Activated CD4-positive, alpha-beta T cell treated with anti-CD3 and anti-CD28 coated beads for 4 hours (primary cell): ENCODE results near the gene CEACAM19.
"Not testable (repeated sequence)": the region's sequence is repeated elsewhere in the genome, so short reads cannot be mapped to it uniquely, and the experiment has no call there.

Source experiments
- DNase-seq, 2 donors: peaks; one replicate each; pipeline ENCODE4 v3.0.0-alpha.2; 2020

The CEACAM19 gene

GRCh38 chr19:44702551-44703176 lies 31.4 kb downstream of the CEACAM19 start:
- DNase-seq: no peak

DNA sequence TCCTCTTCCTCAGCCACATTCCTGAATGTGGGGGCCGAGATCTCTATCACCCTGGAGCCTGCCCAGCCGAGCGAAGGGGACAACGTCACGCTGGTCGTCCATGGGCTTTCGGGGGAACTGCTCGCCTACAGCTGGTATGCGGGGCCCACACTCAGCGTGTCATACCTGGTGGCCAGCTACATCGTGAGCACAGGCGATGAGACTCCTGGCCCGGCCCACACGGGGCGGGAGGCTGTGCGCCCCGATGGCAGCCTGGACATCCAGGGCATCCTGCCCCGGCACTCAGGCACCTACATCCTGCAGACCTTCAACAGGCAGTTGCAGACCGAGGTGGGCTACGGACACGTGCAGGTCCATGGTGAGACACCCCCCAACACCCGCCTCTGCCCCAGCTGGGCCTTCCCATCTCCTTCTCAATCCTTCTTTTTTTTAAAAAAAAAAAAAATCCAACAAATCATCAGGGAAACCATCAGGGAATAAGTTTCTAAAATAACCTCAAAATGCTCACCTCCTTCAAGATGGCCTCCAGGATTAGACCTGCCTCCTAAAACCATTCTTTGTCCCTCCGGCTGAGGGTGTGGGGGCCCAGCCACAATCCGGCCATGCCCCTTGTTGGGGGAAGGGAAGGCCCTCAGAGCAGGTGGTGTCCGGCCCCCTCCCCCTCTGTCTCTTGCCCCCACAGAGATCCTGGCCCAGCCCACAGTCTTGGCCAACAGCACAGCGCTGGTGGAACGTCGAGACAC lies 32.2 kb downstream of the CEACAM19 start:
- no peak for DNase-seq

DNA sequence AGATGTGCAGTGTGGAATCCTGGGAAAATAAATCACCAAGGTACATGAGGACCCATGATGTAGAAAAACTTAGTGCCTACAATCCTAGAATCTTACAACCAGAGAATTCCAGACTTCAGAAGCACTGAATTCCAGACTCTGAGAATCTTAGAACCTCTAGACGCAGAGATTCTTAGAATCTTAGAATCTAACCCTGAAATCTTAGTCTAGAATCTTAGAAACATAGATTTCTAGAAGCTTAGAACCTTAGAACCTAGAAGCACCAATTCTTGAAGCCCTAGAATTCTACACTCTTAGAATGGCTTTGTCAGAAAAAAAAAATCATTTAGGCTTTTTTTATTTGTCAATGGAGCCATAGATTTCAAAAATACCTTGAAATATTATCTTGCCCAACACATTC lies 33.7 kb downstream of the CEACAM19 start:
- no peak for DNase-seq

GRCh38 chr19:44705502-44706010 lies 34.3 kb downstream of the CEACAM19 start:
- DNase-seq: no peak

GRCh38 chr19:44706506-44707236 lies 35.4 kb downstream of the CEACAM19 start:
- DNase-seq: no peak

DNA sequence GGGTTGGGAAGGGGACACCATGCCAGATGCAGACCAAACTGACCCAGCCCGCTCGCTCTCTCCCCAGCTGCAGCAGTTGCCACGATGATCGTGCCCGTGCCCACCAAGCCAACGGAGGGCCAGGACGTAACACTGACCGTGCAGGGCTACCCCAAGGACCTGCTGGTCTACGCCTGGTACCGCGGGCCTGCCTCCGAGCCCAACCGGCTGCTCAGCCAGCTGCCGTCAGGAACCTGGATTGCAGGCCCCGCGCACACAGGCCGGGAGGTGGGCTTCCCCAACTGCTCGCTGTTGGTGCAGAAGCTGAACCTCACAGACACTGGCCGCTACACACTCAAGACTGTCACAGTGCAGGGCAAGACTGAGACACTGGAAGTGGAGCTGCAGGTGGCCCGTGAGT lies 36.5 kb downstream of the CEACAM19 start:
- no peak for DNase-seq

DNA sequence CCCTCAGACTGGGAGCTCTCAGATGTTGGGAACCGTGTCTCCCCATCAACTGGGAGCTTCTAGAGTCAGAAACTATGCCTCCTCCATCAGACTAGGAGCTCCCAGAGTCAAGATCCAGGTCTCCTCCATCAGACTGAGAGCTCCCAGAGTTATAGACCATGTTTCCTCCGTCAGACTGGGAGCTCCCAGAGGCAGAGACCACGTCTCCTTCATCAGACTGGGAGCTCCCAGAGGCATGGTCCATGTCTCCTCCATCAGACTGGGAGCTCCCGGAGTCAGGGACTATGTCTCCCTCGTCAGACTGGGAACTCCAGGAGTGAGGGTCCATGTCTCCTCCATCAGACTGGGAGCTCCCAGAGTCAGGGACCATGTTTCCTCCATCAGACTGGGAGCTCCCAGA lies 37.7 kb downstream of the CEACAM19 start:
- no peak for DNase-seq

- not testable (repeated sequence) for DNase-seq
Observed at GRCh38 chr19:44709434-44710266, 38.4 kb downstream of the CEACAM19 start.

- no peak for DNase-seq
Observed at GRCh38 chr19:44710483-44710882, 39.2 kb downstream of the CEACAM19 start.

GRCh38 chr19:44712864-44713515 lies 41.7 kb downstream of the CEACAM19 start:
- DNase-seq: no peak

DNA sequence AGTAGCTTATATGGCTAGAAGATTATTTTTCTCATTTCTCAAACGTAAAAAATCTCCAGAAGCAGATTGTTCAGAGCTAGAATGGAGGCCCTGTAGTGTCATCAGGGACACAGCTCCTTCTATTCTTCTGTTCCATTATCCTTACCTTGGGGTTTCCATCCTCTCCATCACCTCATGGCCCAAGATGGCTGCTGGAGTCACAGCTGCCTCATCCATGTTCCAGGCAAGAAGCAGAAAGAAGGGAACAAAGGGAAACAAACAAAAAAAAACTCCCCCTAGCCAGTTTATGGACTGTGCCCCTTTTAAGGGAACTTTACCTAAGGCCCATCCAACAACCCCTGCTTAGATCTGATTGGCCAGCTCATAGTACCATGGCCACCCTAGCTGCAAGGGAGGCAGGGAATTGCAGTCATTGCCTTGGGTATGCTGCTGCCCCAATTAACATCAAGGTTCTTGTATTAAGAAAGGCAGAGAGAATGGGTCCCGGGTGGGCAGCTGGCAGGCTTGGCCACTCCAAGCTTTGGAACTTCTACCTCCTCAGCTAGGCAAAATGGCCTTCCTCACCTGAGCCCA lies 43.4 kb downstream of the CEACAM19 start:
- no peak for DNase-seq

GRCh38 chr19:44717603-44718002 lies 46.3 kb downstream of the CEACAM19 start:
- DNase-seq: no peak

GRCh38 chr19:44718441-44719261 lies 47.4 kb downstream of the CEACAM19 start:
- DNase-seq: no peak

- DNase-seq: no peak
Observed at GRCh38 chr19:44719262-44719701, 48.0 kb downstream of the CEACAM19 start.

- not testable (repeated sequence) for DNase-seq
Observed at GRCh38 chr19:44720396-44720795, 49.1 kb downstream of the CEACAM19 start.

GRCh38 chr19:44720945-44721344 lies 49.7 kb downstream of the CEACAM19 start:
- no peak for DNase-seq

- not testable (repeated sequence) for DNase-seq
Observed at GRCh38 chr19:44721369-44721768, 50.1 kb downstream of the CEACAM19 start.

- no peak for DNase-seq
Observed at GRCh38 chr19:44722131-44723121, 51.1 kb downstream of the CEACAM19 start.

DNA sequence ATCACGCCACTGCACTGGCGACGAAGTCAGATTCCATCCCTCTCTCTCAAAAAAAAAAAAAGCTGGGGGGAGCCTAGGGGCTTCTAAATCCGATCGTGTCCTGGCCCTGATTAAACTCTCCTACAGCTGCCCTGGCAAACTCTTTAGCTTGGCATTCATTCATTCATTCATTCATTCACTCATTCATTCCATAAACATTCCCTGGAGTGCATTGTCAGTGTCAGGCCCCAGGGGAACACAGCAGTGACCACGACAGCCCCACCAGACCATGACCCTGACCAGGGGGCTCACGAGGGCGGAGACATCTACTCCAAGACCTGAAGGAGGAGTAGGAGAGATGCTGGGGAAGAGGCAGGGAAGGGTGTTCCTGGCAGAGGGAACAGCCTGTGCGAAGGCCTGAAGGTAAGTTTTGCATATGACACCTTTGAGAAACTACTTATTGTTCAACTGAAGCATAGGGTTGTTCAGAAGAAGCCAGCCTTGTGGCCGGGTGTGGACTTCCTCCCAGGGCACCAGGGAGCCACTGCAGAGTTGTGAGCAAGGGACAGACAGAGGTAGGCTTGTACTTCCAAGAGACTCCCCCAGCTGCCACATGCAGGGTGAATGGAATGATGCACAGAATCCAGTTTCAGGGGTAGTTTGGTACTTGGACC lies 52.1 kb downstream of the CEACAM19 start:
- no peak for DNase-seq
